GM12874 (cell line): ENCODE results near the gene AMTN.
A peak's percentile ranks its signal among the peaks of the same experiment; 100 is the strongest.

Source experiments
- CTCF ChIP-seq: IDR thresholded peaks from 2 replicates; pipeline ENCODE4 v1.5.1; 2011; ENCODE audit warnings: low read depth, mild to moderate bottlenecking, control low read depth, low read length, moderate library complexity; ENCODE audit not compliant: insufficient read depth

AMTN gene

GRCh38 chr4:70518269-70518668, at the start of gene AMTN:
TSS of gene AMTN (plus strand) at chr4:70518569. CDS start at chr4:70518778, 209 bp downstream.
- no peak for TF ChIP-seq CTCF

- no peak for TF ChIP-seq CTCF
Observed at GRCh38 chr4:70471897-70472296, 46.5 kb upstream of the AMTN start, which contains the start of gene MUC7. TSS of gene MUC7 (plus strand) at chr4:70472197. CDS start at chr4:70474022, 1,825 bp downstream.

- no peak for TF ChIP-seq CTCF
Observed at GRCh38 chr4:70473679-70474078, 44.7 kb upstream of the AMTN start.

- no peak for TF ChIP-seq CTCF
Observed at GRCh38 chr4:70488748-70489147, 29.6 kb upstream of the AMTN start.

- no peak for TF ChIP-seq CTCF
Observed at GRCh38 chr4:70496231-70496630, 22.1 kb upstream of the AMTN start.

- TF ChIP-seq CTCF, result no peak
Observed at GRCh38 chr4:70504733-70505132, 13.6 kb upstream of the AMTN start.

- TF ChIP-seq CTCF, result peak; percentile 92
Observed at GRCh38 chr4:70505151-70505748, 13.1 kb upstream of the AMTN start.
